GM21528 (cell line): ENCODE results near the gene NTM.

ENCODE experiments used
- ATAC-seq: cut with Tn5 transposase; IDR thresholded peaks from one replicate; pipeline ENCODE4 v1.9.1; 2021; ENCODE audit warnings: mild to moderate bottlenecking, moderate library complexity; ENCODE audit not compliant: unreplicated experiment, low FRiP score

NTM gene

DNA sequence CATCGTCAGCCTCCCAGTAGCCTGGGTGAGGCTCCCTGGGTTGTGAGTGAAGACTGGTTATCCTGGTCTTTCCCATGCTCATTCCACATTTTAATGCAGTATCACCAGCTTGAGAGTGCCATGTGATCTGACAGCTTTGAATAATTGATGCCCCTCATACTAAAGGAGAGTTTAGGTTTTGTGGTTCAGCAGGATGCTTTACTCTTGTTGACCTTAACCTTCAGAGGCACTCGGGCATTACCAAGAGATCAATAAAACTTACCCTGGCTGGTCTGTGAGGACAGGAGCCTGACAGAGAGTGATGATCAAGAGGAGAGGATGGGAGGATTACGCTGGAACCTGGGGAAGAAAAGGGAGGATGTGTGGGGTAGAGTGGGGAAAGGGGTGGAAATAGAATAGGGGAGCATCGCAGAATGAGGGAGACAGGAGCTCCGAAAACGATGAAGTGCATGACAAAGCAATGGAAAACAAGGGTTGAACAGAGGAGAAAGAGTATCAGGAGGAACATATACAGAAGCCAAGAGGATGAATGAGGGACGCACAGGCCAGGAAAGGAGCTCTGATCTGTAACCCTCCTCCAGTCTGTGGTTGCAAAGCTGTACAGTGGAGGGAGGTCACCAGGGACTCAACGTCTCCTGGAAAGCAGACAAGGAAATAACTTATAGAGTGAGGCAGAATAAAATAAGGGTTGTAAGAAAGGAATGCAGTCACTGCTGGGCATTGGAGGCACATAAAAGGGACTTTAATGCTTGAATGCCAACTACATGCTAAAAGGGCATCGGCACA lies 594.5 kb downstream of the NTM start:
- no peak for ATAC-seq

DNA sequence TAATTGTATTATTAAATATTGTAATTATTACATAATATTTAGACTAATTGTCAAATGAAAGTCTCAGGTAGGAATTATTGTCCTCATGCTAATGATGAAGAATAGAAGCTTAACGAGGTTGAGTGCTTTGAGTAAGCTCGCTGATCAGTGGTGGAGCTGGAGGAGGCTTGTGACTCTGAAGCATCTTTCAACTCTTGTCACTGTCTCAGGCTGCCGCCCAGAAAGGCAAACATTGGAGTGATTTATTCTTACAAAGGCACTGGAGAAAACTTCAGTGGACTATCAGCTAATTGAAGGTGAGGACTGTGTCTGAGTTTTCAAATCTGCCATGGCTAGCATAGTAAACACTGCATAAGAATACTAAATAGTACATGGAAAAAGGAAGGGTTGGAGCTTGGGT lies 595.1 kb downstream of the NTM start:
- ATAC-seq, result no peak

DNA sequence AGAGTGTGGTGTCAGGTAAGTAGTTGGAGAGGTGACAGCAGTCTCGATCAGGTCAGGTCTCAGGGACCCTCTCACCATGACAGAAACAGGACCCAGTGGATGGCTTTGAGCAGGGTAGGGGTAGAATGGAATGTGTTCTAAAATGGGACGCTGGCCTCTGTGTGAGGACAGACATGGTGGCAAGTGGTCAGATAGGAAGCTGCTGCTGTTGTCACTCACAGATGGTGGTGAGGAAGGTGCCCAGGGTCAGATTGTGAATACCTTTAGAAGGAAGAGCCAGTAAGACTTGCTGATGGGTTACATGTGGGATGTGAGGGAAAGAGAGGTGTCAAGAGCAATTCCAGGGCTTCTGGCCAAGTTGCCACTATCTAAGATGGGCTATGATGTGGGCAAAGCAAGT lies 596.3 kb downstream of the NTM start:
- no peak for ATAC-seq

DNA sequence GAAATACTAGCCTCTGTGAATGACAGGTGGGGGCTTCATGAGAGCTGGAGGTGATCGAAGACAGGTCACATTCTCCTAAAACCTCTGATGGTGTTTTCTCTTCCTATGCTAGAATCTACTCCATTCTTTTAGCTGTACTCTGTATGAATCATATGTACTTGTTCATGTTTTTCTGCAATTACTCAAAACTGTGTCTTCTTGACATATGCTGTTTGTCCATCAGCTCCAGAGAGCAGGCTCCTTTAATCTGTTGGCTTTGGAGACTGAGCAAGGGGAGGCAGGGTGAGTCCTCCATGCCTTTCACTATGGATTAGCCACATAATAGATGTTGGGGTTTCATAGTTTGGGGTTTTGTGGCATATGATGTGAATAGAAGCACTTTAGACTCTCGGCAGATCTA lies 598.8 kb downstream of the NTM start:
- ATAC-seq, result no peak

DNA sequence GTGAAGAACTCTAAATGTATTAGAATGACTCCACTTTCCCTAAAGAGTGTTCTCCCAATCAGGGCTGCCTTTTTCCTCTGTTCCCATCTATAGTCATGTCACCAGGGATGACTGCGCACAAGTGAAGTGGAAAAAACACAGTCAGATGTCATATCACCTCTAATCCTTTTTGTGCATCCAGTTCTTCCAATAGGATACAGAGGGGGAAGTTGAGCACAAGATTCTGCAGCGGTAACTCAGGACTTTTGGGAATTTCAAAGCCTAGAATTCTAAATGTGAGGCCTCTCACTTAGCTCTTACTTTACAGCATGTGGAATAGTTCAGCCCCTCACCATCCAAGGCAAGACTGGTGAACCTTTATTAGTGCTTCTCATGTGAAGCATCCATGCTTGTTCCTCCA lies 602.6 kb downstream of the NTM start:
- no peak for ATAC-seq

DNA sequence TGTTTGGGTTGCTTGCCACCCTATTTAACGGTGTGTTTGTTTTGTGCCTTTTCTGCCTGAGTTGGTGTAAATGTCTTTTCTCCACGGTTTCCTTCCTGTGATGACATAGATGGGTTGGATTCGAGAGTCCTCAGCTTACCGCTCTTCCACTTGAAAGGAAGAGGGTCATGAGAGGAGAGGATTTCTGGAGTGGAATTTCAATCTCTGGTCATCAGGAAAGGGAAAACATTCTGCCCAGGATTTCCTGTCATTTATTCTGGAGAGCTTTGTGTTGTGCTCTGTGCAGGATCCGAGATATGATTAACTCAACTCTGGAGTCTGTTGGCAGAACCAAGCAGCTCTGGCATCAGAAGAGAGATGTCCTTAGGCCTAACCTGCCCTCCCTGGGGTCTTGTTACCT lies 605.2 kb downstream of the NTM start:
- ATAC-seq, result no peak

DNA sequence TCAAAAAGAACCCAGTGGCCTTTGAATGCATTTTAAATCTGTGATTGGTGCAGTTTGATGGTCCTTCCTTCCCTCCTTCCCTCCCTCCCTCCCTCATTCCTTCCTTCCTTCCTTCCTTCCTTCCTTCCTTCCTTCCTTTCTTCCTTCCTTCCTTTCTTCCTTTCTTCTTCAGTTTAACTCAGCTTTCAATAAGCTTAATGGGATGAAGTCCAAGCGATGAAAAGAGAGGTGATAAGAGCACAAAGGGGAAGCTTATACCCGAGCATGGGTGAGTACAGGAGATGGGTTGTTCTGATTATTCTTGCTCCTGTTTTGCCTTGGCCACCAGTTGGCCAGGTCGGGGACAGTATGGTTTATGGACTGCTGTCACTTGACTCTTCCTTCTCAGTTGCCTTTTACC lies 605.6 kb downstream of the NTM start:
- no peak for ATAC-seq

DNA sequence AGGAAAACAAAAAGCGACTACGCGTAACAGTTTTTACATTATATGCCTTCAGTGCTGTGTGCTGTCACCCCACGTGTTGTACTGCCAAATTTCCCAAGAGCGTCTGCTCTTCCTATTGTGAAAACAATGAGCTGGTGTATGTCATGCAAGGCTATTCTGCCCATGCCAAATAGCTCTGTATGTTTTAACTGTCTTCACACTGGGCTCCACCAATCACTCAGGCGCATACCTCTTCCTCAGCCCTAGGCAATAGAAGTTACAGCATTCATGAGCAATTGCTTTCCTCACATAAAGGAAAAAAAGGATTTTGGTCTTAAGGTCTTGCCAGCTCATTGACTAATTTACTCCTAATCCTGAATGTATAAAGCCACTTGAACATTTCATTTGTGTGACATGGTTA lies 606.8 kb downstream of the NTM start:
- ATAC-seq, result no peak

DNA sequence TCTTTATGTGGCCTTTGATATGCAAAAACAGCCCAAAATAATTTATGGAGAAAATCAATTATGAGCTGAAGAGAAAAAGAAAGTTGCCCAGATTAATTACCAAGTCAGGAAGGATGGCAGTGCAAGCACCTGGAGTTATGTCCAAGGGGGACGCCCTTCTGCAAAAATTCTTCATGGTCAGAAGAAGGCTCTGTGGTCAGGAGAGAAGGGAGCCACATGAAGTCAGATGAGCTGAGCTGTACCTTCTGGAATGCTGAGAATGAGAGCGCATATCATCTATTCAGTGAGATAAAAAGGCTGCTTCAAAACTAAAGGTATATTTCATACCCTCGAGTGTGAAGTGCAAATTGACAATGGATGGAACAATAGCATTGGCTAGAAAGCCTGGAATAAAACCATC lies 607.4 kb downstream of the NTM start:
- ATAC-seq, result no peak

DNA sequence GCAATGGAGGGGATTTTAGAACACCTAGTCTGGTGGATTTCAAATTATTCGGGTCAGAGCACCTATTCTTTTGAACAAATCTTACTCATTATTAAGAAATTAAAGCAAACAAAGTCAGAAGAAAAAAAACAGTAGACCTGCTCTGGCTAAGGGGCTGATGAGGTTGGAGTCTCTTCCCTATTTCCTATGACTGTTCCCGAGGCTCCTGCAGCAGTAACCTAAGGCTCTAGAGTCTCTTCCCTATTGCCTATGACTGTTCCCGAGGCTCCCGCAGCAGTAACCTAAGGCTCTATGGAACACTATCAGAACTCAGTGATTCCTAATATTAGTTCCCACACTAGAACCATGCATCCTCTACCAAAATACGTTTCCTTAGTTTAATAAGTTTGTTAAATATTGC lies 607.9 kb downstream of the NTM start:
- no peak for ATAC-seq

DNA sequence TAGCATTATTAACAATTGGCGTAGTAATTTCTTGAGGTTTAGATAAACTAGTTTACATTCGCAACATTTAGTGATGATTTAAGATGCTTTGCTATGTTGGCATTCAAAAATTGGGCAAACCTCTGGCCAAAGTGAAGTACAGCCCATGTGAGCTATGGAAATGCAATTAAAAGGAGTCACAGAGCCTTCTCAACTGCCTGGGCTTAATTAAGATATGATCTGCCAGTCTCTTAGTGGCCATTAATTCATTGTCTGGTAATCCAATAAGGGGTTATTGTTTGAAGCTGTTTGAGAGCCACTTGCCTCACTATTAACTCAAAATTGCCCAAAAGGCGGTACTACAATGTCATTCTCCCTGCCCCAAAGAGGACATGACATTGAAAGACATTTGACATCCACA lies 608.9 kb downstream of the NTM start:
- ATAC-seq, result no peak

DNA sequence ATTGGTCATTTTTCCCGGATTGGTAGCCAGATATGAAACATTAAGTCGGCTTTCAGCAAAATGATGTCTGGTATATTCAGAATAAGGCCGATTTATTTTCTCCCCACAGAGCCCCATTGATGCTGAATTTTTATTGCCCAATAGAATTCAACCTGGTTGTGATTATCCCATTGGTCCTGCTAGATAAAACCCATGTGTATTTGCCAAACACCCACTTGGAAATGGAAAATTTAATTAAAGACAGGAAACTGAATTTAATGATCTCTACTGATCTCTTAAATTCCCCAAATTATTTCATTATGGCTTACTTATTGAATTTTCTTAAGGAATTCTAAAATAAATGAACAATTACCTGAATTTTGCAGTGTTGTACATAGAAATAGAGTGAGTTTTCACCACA lies 609.8 kb downstream of the NTM start:
- ATAC-seq, result no peak

DNA sequence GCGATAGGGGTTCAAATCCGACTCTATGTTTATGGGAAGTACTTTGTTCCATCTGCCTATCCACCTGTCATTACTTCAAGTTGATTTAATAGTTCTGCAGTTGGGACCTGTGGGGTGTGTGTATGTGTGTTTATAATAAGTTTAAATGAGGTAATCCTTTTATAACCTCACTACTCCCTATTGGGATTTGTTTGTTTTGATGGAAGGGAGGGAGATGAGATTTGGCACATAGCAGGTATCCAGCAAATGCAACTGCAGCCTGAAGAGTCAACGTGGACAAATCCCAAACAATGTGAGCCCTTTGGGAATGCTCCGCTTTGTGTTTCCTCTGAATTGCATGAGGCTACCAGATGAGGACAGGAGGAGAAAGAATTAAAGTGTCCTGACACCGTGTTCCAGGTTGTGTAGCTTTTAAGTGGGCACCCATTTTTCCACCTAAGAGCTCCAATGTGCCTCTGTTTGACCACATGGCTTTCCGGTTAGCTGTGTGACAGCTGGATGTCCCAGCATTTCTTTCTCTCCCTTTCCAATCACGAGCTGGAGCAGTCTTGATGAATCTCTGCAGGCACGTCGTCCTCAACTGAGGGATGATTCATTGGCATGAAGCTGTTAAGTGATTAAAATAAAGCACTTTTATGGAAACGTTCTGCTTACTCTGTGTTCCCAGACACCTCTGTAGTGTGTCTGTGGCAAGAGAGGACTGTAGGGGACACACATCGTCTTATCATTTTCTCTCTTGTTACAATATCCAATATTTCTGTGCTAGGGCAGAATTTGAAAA lies 610.7 kb downstream of the NTM start:
- ATAC-seq, result no peak

DNA sequence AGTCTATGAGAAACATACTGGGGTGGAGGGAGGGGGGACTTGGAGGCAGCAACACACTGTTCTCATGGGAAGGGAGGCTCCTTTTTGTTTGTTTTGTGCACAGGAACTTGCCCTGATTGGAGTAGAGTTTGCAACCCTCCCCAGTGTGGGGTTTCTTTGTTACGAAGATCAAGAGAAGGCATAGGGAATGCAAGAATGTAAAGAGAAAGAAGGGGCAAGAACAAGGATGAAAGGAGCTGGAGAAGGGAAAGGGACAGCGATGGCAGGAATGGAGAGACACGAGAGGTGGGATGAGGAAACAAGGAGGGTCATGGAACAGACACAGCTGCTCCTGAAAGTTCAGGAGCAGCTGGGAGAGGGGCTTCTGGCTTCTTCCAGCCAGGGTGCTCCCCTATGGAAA lies 611.7 kb downstream of the NTM start:
- no peak for ATAC-seq

DNA sequence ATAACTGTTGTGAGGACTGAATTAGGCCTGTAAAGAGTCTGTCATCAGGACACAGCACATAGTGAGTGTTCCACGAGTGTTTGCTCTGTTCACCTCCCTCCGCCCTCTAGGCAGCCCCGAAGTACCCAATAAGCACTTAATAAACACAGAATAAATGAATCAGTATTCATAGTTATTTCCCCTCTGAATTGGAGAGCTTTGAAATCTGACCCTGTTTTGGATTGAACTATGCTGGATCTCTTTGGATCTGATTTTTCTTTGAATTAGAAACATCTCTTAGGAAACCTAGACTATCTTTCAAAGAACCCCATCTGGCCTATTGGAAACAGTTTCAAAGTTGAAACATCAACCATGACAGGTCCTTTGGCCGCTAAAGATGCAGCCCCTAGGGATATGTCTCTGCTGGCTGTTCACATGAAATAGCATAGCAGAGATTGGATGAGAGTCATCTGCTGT lies 615.5 kb downstream of the NTM start:
- ATAC-seq, result no peak

DNA sequence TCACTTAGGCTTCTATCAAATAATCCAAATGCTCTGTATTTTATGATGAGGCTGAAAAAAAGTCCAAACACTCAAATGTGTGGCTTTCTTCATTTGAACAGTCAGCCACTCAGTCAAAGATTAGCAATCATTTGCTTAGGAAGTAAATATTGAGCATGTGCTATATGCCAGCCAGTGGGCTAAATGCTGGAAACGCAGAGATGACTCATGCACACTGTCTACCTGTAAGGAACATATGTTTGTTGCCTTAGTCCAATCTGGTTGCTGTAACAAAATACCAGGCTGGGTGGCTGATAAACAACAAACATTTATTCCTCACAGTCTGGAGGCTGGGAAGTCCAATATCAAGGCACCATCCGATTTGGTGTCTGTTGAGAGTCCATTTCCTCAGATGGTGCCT lies 617.3 kb downstream of the NTM start:
- ATAC-seq, result no peak

DNA sequence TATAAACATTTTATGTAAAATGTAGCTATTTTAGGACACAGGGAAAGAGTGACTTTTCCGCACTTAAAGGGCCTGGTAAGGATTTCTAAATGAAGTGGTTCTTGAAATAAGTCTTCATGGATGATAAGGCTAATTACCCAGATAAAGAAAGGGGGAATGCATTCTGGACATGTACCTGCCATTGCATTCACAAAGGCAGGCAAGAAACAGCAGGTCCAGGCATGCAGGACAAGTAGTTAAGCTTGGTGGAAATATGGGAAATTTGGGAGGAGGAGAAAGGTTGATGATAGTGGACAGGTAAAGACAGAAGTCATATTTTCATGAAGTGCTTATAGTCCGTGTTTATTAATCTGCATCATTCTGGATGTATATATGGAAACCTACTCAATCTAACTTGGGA lies 621.2 kb downstream of the NTM start:
- ATAC-seq, result no peak

DNA sequence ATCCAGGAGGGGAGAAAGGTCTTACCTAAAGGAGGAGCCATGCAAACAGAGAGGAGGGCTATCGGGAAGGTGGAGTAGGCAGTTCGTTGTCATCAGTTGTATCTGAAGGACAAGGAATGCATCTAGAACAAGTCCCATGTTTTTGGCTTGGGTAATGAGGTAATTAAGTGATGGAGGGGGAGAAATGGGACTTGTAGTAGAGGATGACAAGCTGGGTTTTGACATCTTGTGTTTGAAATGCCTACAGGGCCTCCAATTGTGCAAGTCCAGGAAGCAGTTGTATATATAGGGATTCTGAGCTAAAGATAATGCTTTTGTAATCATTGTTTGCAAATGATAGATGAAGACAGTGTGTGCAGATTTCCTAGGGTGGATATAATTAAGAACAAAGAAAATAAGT lies 622.8 kb downstream of the NTM start:
- ATAC-seq, result no peak

DNA sequence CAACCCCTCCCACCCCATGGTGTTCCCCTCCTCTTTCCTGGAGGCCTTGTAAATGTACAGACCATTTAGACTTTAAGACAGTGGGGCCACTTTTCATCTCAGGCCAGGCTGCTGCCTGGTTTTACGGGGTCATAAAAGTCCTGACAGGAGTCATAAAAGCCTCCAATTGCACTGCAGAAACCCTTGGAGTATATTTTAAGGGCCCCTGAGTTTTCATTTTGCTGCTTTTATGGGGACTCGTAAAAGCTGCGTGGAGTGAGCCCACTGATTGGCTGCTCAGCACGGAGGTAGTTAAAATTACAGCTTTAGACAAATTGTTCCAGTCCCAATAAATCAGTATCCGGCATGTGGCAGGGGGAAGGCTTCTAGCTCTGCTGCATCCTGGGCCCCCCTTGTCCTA lies 627.6 kb downstream of the NTM start:
- no peak for ATAC-seq

DNA sequence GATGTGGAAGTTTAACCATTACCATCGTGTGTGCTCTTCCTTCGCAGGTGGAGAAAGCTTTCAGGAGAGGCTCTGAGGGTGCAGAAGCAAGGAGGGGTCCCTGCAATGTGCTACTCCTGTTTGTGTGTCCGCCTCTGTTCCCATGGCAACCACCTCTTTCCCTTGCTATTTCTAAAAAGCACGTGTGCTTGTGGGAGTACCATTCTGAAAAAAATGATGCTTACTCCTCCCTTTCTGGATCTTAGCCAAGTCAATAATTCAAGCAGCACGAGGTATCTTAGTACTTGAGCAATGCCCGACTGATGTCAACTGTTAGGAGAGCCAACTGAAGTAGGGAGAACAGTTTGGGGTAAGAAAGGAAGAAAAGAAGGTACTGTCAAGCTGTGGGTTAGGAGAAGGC lies 628.7 kb downstream of the NTM start:
- no peak for ATAC-seq

DNA sequence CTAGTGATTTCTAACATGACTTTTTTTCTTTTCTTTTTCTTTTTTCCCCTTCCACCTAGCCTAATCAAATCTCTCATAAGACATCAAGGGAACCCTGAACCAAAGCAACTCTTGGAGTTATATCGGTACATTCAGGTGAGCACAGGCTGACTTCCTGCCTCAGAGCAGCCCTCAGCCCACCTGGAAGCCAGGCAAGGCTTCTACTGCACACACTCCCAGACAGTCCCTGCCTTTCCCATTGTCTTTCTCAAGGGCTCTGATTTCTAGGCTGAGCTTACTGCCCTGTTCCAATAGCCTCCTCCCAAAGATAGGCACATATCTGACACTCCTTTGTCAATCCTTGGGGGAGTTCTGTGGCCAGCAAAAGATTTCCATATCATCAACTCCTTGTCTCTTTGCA lies 629.5 kb downstream of the NTM start:
- ATAC-seq, result no peak

DNA sequence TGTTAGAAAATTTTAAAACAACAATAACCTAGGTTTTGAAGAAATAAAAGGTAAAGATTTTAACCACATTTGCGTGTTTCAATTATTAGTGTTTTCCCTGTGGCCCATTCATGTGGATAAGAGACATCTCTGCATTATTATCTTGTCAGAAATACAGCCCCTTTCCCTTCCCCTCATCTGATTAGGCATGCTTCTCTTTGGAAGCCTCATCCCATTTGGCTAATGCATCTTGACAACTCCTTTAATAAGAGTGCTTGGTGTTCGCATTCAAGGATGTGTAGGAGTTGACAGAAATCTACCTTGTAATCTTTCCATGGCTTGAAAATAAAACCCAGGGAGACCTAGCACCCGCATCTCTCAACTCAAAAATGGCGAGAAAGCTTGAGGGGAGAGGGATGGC lies 635.5 kb downstream of the NTM start:
- ATAC-seq, result no peak
